OCI-LY7 (cell line): ENCODE measurements around the gene DIMT1. TPM values are rescaled to one million over a fixed set of nuclear protein-coding genes. Genes with fewer than 3 reads are reported as not detected.
A peak's percentile ranks its signal among the peaks of the same experiment; 100 is the strongest.

Source experiments
- BruUV-seq: library from RNA; stranded (reverse); fragments of 400-500 nt; replicated peaks from 2 replicates; lab custom pipeline; 2021; lab: Mats Ljungman, UMichigan
- CTCF ChIA-PET: fragments of 300-600 bp; sonication (Branson Sonifier 250); formaldehyde crosslinking; loops from one replicate; lab custom pipeline; 2022; ENCODE audit warnings: antibody characterized with exemption; ENCODE audit not compliant: unreplicated experiment; lab: Charles Lee
- POLR2A ChIA-PET: fragments of 300-600 bp; sonication (Branson Sonifier 250); formaldehyde crosslinking; loops from one replicate; lab custom pipeline; 2022; ENCODE audit warnings: antibody characterized with exemption; lab: Charles Lee
- DNase-seq: peaks from one replicate; pipeline ENCODE4 v3.0.0-alpha.2; 2015; ENCODE audit warnings: low spot score
- H2AFZ ChIP-seq: fragments of 200-600 bp; sonication (generic), shearing (Covaris generic); 2 replicates; pipeline ENCODE4 v1.6.1; 2014; ENCODE audit warnings: mild to moderate bottlenecking, antibody characterized with exemption, low read length, moderate library complexity
- H3K27ac ChIP-seq: fragments of 200-600 bp; sonication (generic); 2 replicates; pipeline ENCODE4 v1.5.1; 2014; ENCODE audit warnings: mixed run types, low read depth, mild to moderate bottlenecking, moderate library complexity, low read length, inconsistent platforms; ENCODE audit not compliant: poor library complexity, severe bottlenecking
- H3K36me3 ChIP-seq: fragments of 200-600 bp; sonication (generic); 2 replicates; pipeline ENCODE4 v1.6.1; 2014; ENCODE audit warnings: mild to moderate bottlenecking, antibody characterized with exemption, low read length, moderate library complexity, mixed read lengths; ENCODE audit not compliant: insufficient read depth
- H3K4me1 ChIP-seq: fragments of 200-600 bp; sonication (generic); 2 replicates; pipeline ENCODE4 v1.5.1; 2014; ENCODE audit warnings: mild to moderate bottlenecking, low read length; ENCODE audit not compliant: insufficient read depth, poor library complexity, severe bottlenecking
- H3K4me2 ChIP-seq: fragments of 200-600 bp; sonication (generic); 2 replicates; pipeline ENCODE4 v1.6.1; 2014; ENCODE audit warnings: mild to moderate bottlenecking, low read length
- H3K4me3 ChIP-seq: fragments of 200-600 bp; sonication (generic); 2 replicates; pipeline ENCODE4 v1.5.1; 2014; ENCODE audit warnings: mild to moderate bottlenecking, low read depth, low read length; ENCODE audit not compliant: poor library complexity, severe bottlenecking
- H3K79me2 ChIP-seq: fragments of 200-600 bp; sonication (generic); 2 replicates; pipeline ENCODE4 v1.6.1; 2016; ENCODE audit warnings: low read depth, mild to moderate bottlenecking, low read length, moderate library complexity, mixed read lengths; ENCODE audit not compliant: insufficient read depth
- H3K9me2 ChIP-seq: fragments of 200-600 bp; sonication (generic); 2 replicates; pipeline ENCODE4 v1.6.1; 2016; ENCODE audit warnings: mild to moderate bottlenecking, low read length, mixed read lengths; ENCODE audit not compliant: insufficient read depth
- H3K9me3 ChIP-seq: fragments of 200-600 bp; sonication (generic); 2 replicates; pipeline ENCODE4 v1.6.1; 2014; ENCODE audit warnings: mild to moderate bottlenecking, mixed run types, low read length, mixed read lengths
- H4K20me1 ChIP-seq: fragments of 200-600 bp; sonication (generic); 2 replicates; pipeline ENCODE4 v1.6.1; 2014; ENCODE audit warnings: mild to moderate bottlenecking, antibody characterized with exemption, low read length, moderate library complexity, mixed read lengths; ENCODE audit not compliant: insufficient read depth
- CTCF ChIP-seq: fragments of 200-600 bp; sonication (generic); conservative IDR thresholded peaks from 2 replicates; pipeline ENCODE4 v1.5.1; 2014; ENCODE audit warnings: mild to moderate bottlenecking, antibody characterized with exemption, low read length, moderate library complexity, mixed read lengths
- EZH2phosphoT487 ChIP-seq: fragments of 200-600 bp; sonication (generic); IDR thresholded peaks from 2 replicates; pipeline ENCODE4 v1.6.1; 2018; ENCODE audit warnings: low read depth, borderline replicate concordance, mild to moderate bottlenecking, mixed run types, antibody characterized with exemption, low read length, moderate library complexity, mixed read lengths
- intact Hi-C: fragments of 100-400 bp; cut with micrococcal nuclease; formaldehyde crosslinking; loops from one replicate; pipeline ENCODE4 v1.10.0; 2022; ENCODE audit not compliant: unreplicated experiment
- total RNA-seq, 2 experiments: library from RNA; depleted of rRNA in 1 of 2; stranded (reverse); fragments of >200 nt in 1 of 2; shearing (Covaris generic) in 1 of 2; gene quantifications; 2 replicates each; pipeline ENCODE4 v1.2.3, GENCODE V29; 2014 to 2022

Gene DIMT1
- total RNA-seq, 2 experiments from 2014 or later, result 30.1 to 46.4 TPM

- H3K36me3 ChIP-seq, result peaks cover 91% of the 10 kb centered on the region
- H3K4me2 ChIP-seq, result no peak overlapping the region
- no peaks in the 10 kb centered on the region for H3K9me3 ChIP-seq
- H3K9me2 ChIP-seq, result no peaks in the 10 kb centered on the region
- ChIA-PET CTCF (no interaction called here), POLR2A (interaction anchor here (0.8 to 1.3 kb wide), 2 partner anchors 35 to 247 kb away, joined by 3 to 4 read pairs; partner anchors contain the start of gene DIMT1)
- intact Hi-C loops, result no loop called here
- no peak overlapping the region for H2AFZ ChIP-seq
- no peak overlapping the region for H3K27ac ChIP-seq
- H3K4me3 ChIP-seq, result no peak overlapping the region
- H3K4me1 ChIP-seq, result no peaks in the 10 kb centered on the region
- no peaks in the 10 kb centered on the region for H3K79me2 ChIP-seq
- DNase-seq, result no peak
- H4K20me1 ChIP-seq, result no peaks in the 10 kb centered on the region
- TF ChIP-seq EZH2phosphoT487, result no peak
- TF ChIP-seq CTCF, result no peak
- no TSS peak for BruUV-seq
Measured at GRCh38 chr5:62369039-62369438, 34.7 kb downstream of the DIMT1 start.

GRCh38 chr5:62362701-62363100 is 41.0 kb downstream of the DIMT1 start:
- Histone ChIP-seq H2AFZ (no peak overlapping the region), H3K4me2 (no peak overlapping the region), H3K9me3 (no peaks in the 10 kb centered on the region), H4K20me1 (0 out of 2 replicates have a peak, but pooled peaks cover 5% of the 10 kb centered on the region), H3K4me3 (no peak overlapping the region), H3K79me2 (no peaks in the 10 kb centered on the region), H3K9me2 (no peaks in the 10 kb centered on the region), H3K36me3 (peaks cover 92% of the 10 kb centered on the region), H3K4me1 (no peaks in the 10 kb centered on the region), H3K27ac (no peak overlapping the region)
- intact Hi-C loops, result no loop called here
- ChIA-PET POLR2A (interaction anchor here (0.7 to 1.2 kb wide), 3 partner anchors 10 to 41 kb away, joined by 3 to 7 read pairs (median 5); partner anchors contain the start of gene DIMT1), CTCF (no interaction called here)
- TF ChIP-seq EZH2phosphoT487, result no peak
- no peak for TF ChIP-seq CTCF
- no peak for DNase-seq
- no TSS peak for BruUV-seq

- peak; percentile 67 for DNase-seq
- intact Hi-C loops, result loop anchor here (2.0 to 5.0 kb wide), 2 partner anchors 47 to 129 kb away; partner anchors contain the start of gene KIF2A
- ChIA-PET POLR2A (no interaction called here), CTCF (no interaction called here)
- Histone ChIP-seq H3K9me3 (no peaks in the 10 kb centered on the region), H3K4me1 (no peaks in the 10 kb centered on the region), H2AFZ (no peak overlapping the region), H4K20me1 (0 out of 2 replicates have a peak, but pooled peaks cover 5% of the 10 kb centered on the region), H3K4me2 (no peak overlapping the region), H3K9me2 (no peaks in the 10 kb centered on the region), H3K79me2 (no peaks in the 10 kb centered on the region), H3K4me3 (no peak overlapping the region), H3K27ac (no peak overlapping the region), H3K36me3 (peaks cover 93% of the 10 kb centered on the region)
- BruUV-seq, result no TSS peak
- TF ChIP-seq CTCF, result peak; percentile 86
- no peak for TF ChIP-seq EZH2phosphoT487
Measured at GRCh38 chr5:62354028-62354874, 49.5 kb downstream of the DIMT1 start.
